NK-92 (cell line): Measurements from ENCODE around the gene ZBTB7B.
"Not testable (repeated sequence)": the region's sequence is repeated elsewhere in the genome, so short reads cannot be mapped to it uniquely, and the experiment has no call there.

Source experiments
- DNase-seq: peaks from one replicate; lab custom pipeline; 2025; ENCODE audit not compliant: unreplicated experiment; lab: John Stamatoyannopoulos, UW

Gene ZBTB7B

DNA sequence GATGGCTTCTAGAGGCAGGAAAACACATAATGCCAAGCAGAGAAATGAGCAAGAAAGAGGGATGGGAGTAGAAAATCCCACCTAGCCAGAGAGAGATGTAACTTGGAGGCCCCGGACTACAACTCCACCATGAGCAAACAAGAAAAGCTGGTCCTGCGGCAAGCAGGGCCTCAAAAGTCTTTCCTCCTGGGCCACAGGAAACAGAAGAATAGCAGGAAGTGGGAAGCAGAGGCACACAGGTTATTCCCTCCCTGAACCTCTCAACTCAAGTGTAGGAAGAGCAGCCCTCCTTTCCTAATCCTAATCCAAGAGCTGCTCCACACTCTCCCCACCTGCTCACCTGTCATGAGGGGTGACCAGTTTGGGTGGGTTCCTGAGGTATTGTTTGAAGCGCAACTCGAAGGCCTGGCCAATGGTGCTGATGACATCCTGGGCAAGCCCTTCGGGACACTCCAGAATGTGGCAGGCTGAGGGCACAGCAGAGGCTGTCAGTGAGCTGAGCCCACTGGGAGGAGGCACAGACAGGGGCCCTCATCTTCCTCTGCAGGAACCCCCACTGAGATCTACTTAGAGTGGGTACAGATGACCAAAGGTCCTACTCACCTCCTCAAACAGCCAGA is 35.2 kb upstream of the ZBTB7B start:
- DNase-seq, result no peak

DNA sequence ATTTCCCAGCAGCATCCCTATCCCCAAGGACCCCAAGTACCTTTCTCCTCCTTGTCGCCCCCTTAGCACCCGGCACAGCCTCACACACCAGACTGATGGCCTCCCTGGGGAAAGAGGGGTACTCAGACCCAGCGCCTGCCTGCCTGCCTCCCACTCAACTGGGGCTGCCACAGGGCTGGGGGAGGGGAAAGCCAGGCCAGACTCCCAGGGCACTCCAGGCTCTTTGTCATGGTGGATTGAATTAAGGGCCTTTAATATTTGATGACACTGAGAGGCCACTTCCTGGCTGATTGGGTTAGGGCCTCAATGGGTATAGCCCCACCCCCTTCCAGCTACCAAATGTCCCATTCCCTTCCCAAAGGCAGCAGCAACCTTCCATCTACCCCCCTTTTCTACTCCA is 33.9 kb upstream of the ZBTB7B start:
- no peak for DNase-seq

DNA sequence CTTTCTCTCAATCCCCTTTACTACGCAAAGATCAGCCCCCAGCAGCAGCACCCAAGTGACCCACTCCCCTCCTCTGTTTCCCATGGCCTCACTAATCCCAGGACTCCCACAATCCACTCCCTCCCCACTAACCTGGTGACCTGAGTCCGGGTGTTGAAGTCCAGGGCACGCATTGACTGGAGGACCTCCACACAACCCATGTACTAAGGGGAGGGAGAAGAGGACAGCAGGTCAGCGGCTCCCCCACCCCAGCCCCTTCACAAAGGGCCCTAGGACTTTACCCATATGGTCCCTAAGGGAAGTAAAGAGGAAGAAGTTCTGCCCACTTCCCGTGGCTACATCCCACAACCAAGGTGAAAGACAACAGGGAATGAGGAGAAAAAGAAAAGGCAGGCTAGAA is 33.4 kb upstream of the ZBTB7B start:
- no peak for DNase-seq

DNA sequence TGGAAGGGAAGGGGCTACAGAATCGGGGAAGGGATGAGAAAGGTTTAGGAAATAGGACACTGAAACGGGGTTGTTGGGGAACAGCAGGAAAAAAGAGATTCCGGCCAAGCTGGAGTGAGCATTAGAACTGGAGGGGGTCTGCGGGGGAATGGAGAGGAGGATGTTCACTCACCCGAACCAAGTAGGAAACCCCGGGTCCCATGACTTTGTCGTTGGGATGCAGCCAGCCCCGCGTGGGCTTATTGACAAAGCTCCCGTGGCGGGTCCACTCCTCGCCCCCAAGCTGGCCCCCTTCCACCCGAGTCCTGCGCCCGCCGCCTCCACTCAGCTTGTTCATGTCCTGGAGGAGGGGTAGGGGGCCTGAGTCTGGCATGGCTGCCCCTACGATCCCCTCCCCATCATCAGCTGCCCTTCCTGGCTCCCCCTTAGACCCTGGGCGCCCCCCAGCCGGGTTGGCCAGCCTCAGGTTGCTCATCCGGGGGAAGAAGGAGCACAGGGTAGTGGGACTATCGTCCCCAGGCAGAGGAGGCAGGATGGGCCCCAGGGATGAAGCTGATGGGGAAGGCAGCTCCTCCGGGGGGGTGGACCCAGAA is 32.6 kb upstream of the ZBTB7B start:
- DNase-seq, result no peak

DNA sequence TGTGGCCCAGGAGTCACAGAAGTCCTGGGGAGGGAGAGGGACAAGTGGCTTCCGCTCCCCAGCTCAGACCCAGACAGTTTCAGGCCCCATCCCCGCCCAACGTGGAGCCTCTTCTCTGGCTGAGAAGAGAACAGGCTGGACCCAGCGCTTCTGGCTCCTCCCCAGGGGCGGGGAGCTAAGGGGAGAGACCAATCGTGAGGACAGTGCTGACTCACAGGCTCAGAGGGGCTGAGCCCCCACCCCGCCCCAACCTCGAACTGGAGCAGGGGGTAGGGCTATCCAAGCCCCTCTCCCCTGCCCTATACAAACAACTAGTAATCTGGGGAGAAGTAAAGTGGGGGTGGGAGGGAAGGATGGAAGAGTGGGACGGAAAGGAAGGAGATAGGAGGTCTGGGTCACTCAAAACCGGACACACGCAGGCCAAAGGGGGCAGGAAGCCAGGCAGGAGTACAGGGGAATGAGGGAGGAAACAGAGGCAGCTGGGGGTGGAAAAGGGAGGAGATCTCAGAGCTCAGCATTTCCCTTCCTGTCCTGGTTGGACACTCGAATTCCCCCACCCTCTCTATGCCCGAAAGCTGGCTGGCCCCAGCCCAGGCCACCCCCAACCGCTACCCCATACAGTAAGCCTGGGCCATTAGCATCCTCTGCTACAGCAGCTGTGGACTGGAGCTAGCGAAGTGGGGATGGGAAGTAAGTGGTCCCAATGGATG is 31.8 kb upstream of the ZBTB7B start, which contains the start of gene SHC1:
Gene SHC1, minus strand, starts transcription at position 117 of the 710 bp plus-strand sequence. CDS start 221 bp downstream, outside the sequence.
- no peak for DNase-seq

DNA sequence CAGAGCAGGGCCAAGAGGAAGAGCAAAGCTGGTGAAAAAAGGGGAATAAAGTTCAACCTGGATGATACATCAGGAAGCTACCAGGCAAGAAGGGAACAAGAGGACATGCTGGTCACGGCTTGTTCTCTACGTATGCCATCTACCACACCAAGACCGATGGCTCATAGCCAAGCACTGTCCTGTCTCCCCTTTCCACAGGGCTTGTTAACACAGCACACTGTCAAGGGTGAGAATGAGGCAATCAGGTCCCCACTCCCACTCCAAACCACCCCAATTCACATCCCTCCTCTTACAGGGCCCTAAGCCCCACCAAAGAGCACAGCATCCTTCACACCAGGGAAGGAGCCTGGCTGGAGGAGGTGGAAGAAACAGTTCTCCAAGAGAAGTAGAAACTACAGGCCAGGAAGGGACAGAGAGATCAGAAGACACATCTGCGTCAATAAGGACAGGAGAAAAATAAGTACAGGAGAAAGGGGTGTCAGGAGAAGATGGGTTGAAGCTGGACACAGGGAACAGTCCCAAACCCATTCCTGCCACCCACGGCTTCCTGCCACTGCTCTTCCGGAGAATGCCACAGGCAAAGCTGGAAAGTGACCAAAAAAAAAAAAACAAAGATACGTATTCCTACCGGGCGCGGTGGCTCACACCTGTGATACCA is 31.1 kb upstream of the ZBTB7B start:
- no peak for DNase-seq

DNA sequence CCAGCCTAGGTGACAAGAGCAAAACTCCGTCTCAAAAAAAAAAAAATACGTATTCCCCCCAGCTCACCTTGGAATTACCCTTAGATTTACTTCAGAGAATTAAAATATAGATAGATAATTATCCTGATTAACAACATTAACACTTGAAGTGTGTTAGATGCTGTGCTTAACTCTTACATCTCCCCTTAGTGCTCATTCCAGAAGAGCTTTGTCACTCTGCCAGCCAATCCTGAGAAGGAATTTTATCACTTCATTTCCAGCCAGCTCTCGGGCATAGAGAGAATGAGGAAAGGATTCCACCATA is 30.4 kb upstream of the ZBTB7B start:
- no peak for DNase-seq

DNA sequence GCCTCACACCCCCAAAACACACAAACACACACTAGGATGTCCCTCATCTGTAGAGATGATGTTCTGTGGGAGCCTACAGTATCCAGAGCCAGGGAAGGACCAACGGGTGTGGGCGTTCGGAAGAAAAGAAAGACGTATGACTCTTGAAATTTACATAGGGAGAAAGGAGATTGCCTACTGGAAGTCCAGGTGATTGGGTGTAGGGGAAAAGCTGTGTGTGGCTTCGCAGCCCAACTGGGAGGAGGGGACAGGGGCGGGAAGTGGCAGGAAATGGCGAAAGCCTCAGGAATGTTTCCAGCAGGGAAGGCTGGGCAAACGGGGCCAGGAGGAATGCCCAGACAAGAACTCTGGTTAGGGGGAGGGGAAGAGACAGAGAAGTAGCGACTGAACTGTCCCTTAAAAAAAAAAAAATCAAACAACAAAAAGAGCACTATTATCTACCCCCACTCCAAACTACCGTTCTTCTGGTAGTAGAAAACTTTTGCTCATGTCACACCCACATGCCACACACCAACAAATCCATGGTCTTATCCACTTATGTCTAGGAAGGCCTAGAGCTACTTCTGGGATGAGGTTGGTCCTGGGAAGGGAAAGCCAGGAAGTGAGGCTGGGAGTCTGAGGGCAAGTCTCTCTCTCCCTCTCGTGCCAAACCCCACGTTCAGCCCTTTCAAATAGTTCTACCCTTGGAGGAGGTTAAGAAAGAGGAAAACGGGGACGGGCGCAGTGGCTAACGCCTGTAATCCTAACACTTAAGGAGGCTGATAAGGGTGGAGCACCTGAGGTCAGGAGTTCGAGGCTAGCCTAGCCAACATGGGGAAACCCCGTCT is 29.9 kb upstream of the ZBTB7B start:
- no peak for DNase-seq

DNA sequence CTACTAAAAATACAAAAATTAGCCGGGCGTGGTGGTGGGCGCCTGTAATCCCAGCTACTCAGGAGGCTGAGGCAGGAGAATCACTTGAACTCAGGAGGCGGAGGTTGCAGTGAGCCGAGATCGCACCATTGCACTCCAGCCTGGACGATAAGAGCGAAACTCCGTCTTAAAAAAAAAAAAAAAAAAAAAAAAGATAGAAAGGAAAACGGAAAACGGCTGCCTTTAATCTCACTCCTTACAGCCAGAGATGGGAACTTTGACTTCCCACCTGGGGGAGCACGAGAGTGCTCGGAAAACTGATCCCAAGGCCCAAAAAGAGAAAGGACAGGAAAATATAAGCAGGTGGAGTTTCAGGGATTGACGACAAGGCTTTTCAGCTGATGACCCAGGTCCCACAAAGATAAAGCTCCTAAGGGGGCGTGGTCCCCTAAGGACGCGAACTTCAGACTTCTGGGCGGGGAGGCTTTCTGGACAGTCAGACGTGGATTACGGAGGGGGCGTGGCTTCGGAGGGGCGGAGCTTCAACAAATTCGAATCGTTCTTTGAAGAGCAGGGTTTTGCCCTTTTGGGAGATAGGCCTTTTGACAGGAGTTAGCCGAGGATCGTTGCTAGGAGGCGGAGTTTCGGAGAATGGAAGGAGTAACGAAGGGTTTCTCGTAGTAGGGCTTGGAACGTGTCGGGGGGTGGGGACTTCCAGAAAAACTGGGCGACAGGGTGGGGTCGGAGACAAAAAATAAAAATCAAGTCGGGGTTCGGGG is 29.1 kb upstream of the ZBTB7B start:
- DNase-seq, result peak; percentile 20

DNA sequence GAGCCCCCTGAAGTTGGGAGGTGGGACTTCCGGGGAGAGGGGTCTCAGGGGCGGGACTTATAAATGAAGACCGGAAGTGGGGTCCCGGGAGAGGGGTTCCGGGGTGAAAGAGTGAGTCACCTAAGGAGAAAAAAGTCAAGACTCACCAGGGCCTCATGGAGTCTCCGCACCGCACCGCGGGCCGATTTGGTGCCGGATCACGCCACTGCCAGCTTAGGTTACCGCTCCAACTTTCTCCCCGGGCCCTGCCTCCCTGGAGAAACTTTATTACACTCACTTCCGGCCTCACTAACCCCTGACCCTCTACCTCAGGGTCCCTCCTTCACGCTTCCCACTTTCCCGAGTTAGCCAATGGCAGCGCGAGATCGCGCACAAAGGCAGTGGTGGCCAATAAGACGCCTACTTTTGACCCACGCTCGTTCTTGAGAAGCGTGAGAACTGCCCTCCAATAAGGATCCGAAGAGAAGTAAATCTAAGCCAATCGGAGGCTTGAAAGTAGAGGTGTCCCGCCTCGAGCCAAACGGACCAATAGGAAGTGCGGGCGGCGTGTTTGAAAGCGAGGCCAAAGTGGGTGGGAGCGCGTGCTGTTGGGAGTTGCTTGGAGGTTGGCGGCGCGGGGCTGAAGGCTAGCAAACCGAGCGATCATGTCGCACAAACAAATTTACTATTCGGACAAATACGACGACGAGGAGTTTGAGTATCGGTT is 28.3 kb upstream of the ZBTB7B start, which contains the start of gene CKS1B:
Gene CKS1B, plus strand, starts transcription at position 580 of the 706 bp plus-strand sequence. Its CDS starts 65 bp downstream, at position 645.
- DNase-seq, result peak; percentile 82

- DNase-seq, result peak; percentile 81
Measured at GRCh38 chr1:154974808-154975408, 27.7 kb upstream of the ZBTB7B start.

GRCh38 chr1:154975409-154976059 is 27.1 kb upstream of the ZBTB7B start:
- DNase-seq, result no peak

DNA sequence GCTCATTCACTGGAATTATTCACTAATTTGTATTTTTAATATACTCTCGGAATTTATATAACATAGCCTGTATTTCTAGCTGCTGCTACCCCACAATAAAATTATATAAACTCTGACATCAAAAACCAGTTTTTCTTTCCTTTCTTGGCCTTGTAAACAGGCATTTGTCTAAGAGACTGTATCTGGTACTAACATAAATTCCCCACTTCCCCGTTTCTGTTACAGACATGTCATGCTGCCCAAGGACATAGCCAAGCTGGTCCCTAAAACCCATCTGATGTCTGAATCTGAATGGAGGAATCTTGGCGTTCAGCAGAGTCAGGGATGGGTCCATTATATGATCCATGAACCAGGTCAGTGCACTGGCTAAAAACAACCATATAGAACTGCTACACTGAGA is 24.8 kb upstream of the ZBTB7B start:
- not testable (repeated sequence) for DNase-seq

GRCh38 chr1:154978360-154978759 is 24.2 kb upstream of the ZBTB7B start:
- no peak for DNase-seq

- DNase-seq, result no peak
Measured at GRCh38 chr1:154982341-154982740, 20.3 kb upstream of the ZBTB7B start.

DNA sequence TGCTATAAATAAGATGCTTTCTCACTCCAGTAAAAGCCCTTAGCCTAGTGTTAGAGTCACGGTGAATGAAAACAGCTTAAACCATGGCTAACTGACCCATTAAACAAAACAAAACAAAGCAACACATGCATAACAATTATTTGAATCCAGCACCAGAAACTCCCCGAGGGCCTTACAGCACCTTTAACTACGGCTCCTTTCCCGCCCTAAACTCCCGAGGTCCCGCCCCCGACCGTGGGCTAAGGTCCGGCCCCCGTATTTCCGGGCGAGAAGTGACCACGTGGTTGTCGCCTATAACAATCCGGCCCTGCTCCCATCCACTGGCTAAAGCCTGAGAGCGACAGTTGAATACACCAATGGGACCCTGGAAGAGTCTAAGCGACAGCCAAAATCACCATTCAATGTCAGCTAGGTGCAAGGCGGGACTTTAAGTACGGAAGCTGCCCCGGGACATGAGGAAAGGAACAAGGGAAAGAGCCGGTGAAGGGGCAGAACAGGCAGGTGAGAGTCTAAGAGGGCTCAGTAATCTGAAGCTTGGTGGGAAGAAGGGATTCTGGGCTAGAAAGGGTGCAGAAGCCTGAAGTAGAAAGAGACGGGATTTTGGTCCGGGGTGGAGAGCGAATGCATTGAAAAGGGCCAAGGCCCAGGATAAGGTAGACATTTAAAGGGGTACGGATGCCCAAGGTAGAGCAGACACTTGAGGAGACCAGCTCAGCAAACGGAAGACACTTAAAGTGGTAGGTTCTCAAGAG is 19.5 kb upstream of the ZBTB7B start, which contains the start of gene FLAD1:
Gene FLAD1, plus strand, starts transcription at position 448 of the 752 bp plus-strand sequence. CDS start 351 bp downstream, outside the sequence.
- peak; percentile 80 for DNase-seq

DNA sequence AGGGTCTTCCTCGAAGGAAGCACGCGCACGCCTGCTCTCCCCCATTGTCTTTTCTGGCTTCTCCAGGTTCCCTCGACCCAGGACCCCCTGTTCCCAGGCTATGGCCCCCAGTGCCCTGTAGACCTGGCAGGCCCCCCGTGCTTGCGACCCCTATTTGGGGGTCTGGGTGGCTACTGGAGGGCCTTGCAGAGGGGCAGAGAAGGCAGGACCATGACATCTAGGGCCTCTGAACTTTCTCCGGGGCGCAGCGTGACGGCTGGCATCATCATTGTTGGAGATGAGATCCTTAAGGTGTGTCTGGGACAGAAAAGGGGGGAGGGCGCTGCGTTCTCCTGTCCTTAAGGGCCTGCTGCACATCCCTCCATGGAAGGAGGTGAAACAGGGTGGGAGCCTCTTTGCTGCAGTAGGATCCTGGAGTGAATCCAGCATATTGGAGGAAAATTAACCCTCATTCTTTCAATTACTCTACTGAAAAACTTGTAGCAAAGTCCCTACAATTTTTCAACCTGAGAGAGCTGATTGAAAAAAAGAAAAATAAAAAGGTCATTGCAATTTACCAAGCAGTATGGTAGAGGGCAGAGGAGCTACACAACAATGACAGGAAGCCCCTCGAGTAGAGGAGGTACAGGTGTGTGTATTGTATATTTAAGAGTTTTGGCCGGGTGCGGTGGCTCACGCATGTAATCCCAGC is 18.7 kb upstream of the ZBTB7B start:
- no peak for DNase-seq
